Nephron progenitor cell (in vitro differentiated cells): ENCODE data around the gene PER1.

Experiments
- DNase-seq: peaks from one replicate; pipeline ENCODE4 v3.0.0; 2021
- H3K27ac Mint-ChIP-seq: 2 replicates; pipeline ENCODE4 v1.8.0; 2021; ENCODE audit warnings: mild to moderate bottlenecking, moderate library complexity, mixed read lengths
- H3K27me3 Mint-ChIP-seq: 2 replicates; pipeline ENCODE4 v1.8.0; 2021; ENCODE audit warnings: mild to moderate bottlenecking, low read depth, mixed read lengths; ENCODE audit not compliant: poor library complexity
- H3K36me3 Mint-ChIP-seq: 2 replicates; pipeline ENCODE4 v1.8.0; 2021; ENCODE audit warnings: low read depth, mixed read lengths
- H3K4me1 Mint-ChIP-seq: 2 replicates; pipeline ENCODE4 v1.8.0; 2021; ENCODE audit warnings: mixed read lengths
- H3K4me3 Mint-ChIP-seq: 2 replicates; pipeline ENCODE4 v1.8.0; 2021; ENCODE audit warnings: mild to moderate bottlenecking, moderate library complexity, mixed read lengths
- H3K9me3 Mint-ChIP-seq: 2 replicates; pipeline ENCODE4 v1.8.0; 2021; ENCODE audit warnings: mild to moderate bottlenecking, moderate library complexity, mixed read lengths
- TF ChIP-seq, protein P1 (sequence below): fragments of 200-600 bp; sonication (generic); IDR thresholded peaks from 2 replicates; pipeline ENCODE4 v1.5.0; 2021; ENCODE audit warnings: antibody characterized with exemption

Gene PER1

GRCh38 chr17:8151641-8152111, 528 bp downstream of the PER1 start:
- no peaks in the 10 kb centered on the region for H3K9me3 Mint-ChIP-seq
- H3K36me3 Mint-ChIP-seq, result peaks cover 20% of the 10 kb centered on the region
- no peaks in the 10 kb centered on the region for H3K27me3 Mint-ChIP-seq
- H3K4me3 Mint-ChIP-seq, result peak overlapping the region; percentile 96
- H3K27ac Mint-ChIP-seq, result peak overlapping the region; percentile 98
- TF ChIP-seq, protein P1, sequence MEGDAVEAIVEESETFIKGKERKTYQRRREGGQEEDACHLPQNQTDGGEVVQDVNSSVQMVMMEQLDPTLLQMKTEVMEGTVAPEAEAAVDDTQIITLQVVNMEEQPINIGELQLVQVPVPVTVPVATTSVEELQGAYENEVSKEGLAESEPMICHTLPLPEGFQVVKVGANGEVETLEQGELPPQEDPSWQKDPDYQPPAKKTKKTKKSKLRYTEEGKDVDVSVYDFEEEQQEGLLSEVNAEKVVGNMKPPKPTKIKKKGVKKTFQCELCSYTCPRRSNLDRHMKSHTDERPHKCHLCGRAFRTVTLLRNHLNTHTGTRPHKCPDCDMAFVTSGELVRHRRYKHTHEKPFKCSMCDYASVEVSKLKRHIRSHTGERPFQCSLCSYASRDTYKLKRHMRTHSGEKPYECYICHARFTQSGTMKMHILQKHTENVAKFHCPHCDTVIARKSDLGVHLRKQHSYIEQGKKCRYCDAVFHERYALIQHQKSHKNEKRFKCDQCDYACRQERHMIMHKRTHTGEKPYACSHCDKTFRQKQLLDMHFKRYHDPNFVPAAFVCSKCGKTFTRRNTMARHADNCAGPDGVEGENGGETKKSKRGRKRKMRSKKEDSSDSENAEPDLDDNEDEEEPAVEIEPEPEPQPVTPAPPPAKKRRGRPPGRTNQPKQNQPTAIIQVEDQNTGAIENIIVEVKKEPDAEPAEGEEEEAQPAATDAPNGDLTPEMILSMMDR, result no peak
- DNase-seq, result peak; percentile 52
- peaks cover 12% of the 10 kb centered on the region for H3K4me1 Mint-ChIP-seq

DNA sequence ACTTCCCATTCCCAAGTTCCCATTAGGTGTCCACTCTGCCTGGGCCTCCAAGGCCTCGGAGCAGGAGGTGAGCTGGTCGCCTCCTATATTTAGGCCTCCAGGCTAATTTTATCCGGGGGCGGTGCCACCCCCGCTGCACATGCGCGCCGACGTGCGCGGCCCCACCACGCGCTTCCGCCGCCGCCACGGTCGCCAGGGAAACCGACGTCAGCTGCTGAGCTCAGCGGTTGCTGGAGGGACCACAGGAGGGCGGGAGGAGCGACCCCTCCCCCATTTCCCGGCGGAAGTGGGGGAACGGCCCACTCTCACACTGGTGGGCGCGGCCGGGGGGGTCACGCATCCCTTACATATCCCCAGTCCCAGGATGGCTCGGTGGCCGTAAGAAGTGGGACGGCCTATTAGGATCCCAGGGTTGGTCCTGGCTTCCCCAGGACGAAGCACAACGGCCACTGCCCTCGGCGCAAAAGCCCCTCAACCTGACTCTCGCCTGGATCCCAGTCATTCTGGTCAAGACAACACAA, 1.0 kb downstream of the PER1 start:
- Mint-ChIP-seq H3K27ac (peak overlapping the region; percentile 98), H3K36me3 (peaks cover 25% of the 10 kb centered on the region)

DNA sequence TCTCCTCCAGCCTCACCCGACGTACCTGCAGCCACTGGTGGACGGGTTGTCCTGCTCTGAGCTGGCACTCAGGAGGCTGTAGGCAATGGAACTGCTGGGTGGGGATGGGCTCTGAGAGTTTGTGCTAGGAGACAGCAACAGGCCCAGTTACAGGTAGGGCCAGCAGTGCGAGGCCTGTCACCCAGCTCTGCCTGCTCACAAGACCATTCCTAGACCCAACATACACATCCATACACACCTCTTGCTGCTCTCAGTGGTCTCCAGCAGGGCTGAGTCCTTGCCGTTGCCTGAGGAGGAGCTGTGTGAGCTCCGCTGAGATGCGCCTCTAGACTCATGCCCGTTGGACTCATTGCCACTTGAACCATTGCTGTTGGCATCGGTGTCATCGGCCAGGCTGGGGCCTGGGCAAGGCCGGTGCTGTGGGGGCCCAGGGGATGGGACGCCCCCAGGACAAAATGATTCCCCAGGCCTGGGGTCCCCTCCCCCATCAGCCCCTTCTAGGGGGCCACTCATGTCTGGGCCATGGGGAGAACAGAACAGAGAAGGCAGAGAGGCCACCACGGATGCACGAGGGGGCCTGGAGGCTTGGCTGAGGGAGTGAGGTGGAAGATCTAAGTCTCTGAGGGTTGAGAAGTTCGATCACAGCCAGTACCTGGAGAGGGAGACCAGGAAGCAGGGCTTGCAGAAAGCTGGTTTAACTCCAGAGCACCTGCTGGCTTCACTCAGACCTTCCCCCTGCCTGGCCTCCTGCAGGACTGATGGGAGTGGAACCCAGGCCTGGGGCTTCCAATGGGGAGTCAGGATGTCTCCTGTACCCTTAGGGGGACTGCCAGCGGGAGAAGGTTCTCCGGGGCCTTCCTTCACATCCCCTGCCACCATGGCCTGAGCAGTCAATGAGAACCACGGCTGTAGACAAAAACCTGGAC, 1.7 kb downstream of the PER1 start:
- Mint-ChIP-seq H3K4me1 (peaks cover 12% of the 10 kb centered on the region), H3K9me3 (no peaks in the 10 kb centered on the region), H3K36me3 (peaks cover 29% of the 10 kb centered on the region), H3K27ac (no peak overlapping the region), H3K4me3 (peak overlapping the region; percentile 96), H3K27me3 (no peaks in the 10 kb centered on the region)
- TF ChIP-seq, protein P1, result no peak
- DNase-seq, result no peak

More for the DNA sequence above, 1.0 kb downstream of the PER1 start:
- Mint-ChIP-seq H3K27me3 (no peaks in the 10 kb centered on the region), H3K9me3 (no peaks in the 10 kb centered on the region), H3K4me3 (peak overlapping the region; percentile 96), H3K4me1 (peaks cover 12% of the 10 kb centered on the region)
- DNase-seq, result peak; percentile 85
- TF ChIP-seq, protein P1, result no peak

DNA sequence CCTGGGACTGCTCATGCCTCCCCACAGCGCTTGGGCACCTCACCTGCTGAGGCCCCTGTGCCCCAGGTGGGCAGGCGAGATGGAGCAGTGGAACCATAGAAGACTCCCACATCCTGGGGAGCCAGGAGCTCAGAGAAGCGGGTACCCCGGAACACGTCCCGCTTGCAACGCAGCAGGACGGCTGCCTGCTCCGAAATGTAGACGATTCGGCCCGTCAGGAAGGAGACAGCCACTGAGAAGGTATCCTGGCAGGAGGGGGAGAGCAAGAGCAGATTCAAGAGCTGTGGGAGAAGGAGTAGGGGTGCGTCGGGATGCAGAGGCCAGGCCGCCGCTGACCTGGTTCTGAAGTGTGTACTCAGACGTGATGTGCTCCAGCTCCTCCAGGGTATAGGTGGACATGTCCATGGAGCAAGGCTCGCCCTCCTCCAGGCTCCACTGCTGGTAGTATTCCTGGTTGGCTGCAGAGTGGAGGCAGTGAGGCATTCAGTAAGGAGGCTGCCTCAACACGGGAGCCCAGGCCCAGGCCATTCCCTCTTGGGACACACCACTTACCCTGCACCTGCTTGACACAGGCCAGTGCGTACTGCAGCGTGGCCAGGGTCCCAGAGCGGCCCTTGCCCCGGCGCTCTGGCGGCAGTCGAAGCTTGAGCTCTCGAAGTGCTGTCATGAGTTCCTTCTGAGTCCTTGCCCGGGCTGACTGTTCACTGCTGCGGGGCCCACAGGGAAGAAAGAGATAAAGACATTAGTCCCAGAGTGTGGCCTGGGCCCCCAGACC, 2.6 kb downstream of the PER1 start:
- DNase-seq, result no peak
- TF ChIP-seq, protein P1, result no peak
- no peak overlapping the region for H3K4me3 Mint-ChIP-seq
- peaks cover 29% of the 10 kb centered on the region for H3K36me3 Mint-ChIP-seq
- peaks cover 2% of the 10 kb centered on the region for H3K27me3 Mint-ChIP-seq
- H3K9me3 Mint-ChIP-seq, result no peaks in the 10 kb centered on the region
- no peak overlapping the region for H3K27ac Mint-ChIP-seq
- peaks cover 12% of the 10 kb centered on the region for H3K4me1 Mint-ChIP-seq

DNA sequence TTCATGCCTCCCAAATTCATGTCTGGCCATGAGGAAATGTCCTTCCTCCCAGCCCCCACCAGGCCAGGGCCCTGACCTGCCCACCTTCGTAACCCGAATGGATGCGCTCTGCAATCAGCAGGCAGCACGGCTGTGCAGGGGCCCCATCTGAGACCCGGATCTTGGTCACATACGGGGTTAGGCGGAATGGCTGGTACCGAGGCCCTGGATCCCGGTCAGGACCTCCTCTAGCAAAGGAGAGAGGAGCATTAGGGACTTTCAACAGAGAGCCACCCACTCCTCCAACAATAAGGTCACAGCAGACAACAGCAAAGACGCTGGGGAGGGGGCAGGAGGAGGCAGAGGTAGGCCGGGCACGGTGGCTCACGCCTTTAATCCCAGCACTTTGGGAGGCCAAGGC, 3.6 kb downstream of the PER1 start:
- Mint-ChIP-seq H3K36me3 (peaks cover 35% of the 10 kb centered on the region), H3K9me3 (no peaks in the 10 kb centered on the region), H3K4me1 (peaks cover 12% of the 10 kb centered on the region), H3K27ac (no peak overlapping the region), H3K4me3 (no peak overlapping the region), H3K27me3 (peaks cover 2% of the 10 kb centered on the region)
- TF ChIP-seq, protein P1, result no peak
- no peak for DNase-seq
